H1 (cell line): Measurements from ENCODE around the gene TATDN2. TPM values are rescaled to one million over a fixed set of nuclear protein-coding genes. Genes with fewer than 3 reads are reported as not detected.

ENCODE experiments used
- CTCF ChIA-PET: fragments of 300-600 bp; sonication (Branson Sonifier 250); formaldehyde crosslinking; loops from one replicate; lab custom pipeline; 2021; ENCODE audit not compliant: partially characterized antibody; lab: Charles Lee
- POLR2A ChIA-PET: fragments of 300-600 bp; sonication (Branson Sonifier 250); formaldehyde crosslinking; loops from one replicate; lab custom pipeline; 2021; ENCODE audit warnings: inconsistent platforms; ENCODE audit not compliant: partially characterized antibody; lab: Charles Lee
- DNase-seq, 2 experiments: peaks; one replicate each; pipeline versions ENCODE4 v3.0.0 to v3.0.0-alpha.2; 2010 to 2022; ENCODE audit warnings: low spot score in 2 of 2, low read depth in 1 of 2, mixed read lengths in 1 of 2
- FAIRE-seq: peaks from 2 replicates; lab custom pipeline; 2011; peaks lifted over from hg19 to GRCh38; lab: Jason Lieb, UNC
- H2AFZ ChIP-seq: 2 replicates; pipeline ENCODE4 v1.8.1; 2012; ENCODE audit warnings: low read length, inconsistent platforms
- H2AK5ac ChIP-seq: 2 replicates; pipeline ENCODE4 v1.6.1; 2013; ENCODE audit warnings: low read depth, low read length
- H2BK120ac ChIP-seq: replicated peaks from 2 replicates; pipeline ENCODE3; 2013; ENCODE audit warnings: low read depth, low read length, inconsistent platforms
- H2BK12ac ChIP-seq: 2 replicates; pipeline ENCODE4 v1.6.1; 2013; ENCODE audit warnings: low read depth, low read length
- H2BK15ac ChIP-seq: 2 replicates; pipeline ENCODE4 v1.6.1; 2013; ENCODE audit warnings: low read length
- H2BK20ac ChIP-seq: 2 replicates; pipeline ENCODE4 v1.6.1; 2013; ENCODE audit warnings: low read length
- H2BK5ac ChIP-seq: 2 replicates; pipeline ENCODE4 v1.6.1; 2013; ENCODE audit warnings: low read depth, low read length
- H3K14ac ChIP-seq: 2 replicates; pipeline ENCODE4 v1.6.1; 2013; ENCODE audit warnings: inconsistent platforms; ENCODE audit not compliant: insufficient read length
- H3K18ac ChIP-seq: 2 replicates; pipeline ENCODE4 v1.6.1; 2013; ENCODE audit warnings: low read length; ENCODE audit errors: extremely low read depth
- H3K23ac ChIP-seq: 2 replicates; pipeline ENCODE4 v1.6.1; 2013; ENCODE audit warnings: inconsistent platforms; ENCODE audit not compliant: insufficient read length
- H3K23me2 ChIP-seq: 2 replicates; pipeline ENCODE4 v1.6.1; 2013; ENCODE audit warnings: low read depth, low read length
- H3K27ac ChIP-seq: 2 replicates; pipeline ENCODE4 v1.6.1; 2011; ENCODE audit warnings: low read depth, low read length, inconsistent platforms
- H3K27me3 ChIP-seq, 4 experiments: replicated peaks in 1 of 4; 1 replicate in 1 of 4; 2 replicates in 3 of 4; pipeline versions ENCODE4 v1.6.1 to v1.8.1; 2011 to 2013; ENCODE audit warnings: low read length in 3 of 4, mild to moderate bottlenecking in 3 of 4, inconsistent platforms in 2 of 4, mixed read lengths in 2 of 4, moderate library complexity in 1 of 4; ENCODE audit not compliant: control insufficient read depth in 3 of 4, insufficient read depth in 3 of 4; ENCODE audit errors: extremely low read depth in 1 of 4
- H3K36me3 ChIP-seq, 4 experiments: 2 replicates each; pipeline versions ENCODE4 v1.6.1 to v1.8.1; 2011 to 2013; ENCODE audit warnings: mild to moderate bottlenecking in 4 of 4, low read length in 3 of 4, moderate library complexity in 2 of 4, control low read depth in 1 of 4, inconsistent platforms in 1 of 4; ENCODE audit not compliant: insufficient read depth in 4 of 4, control insufficient read depth in 2 of 4
- H3K4ac ChIP-seq: replicated peaks from 2 replicates; pipeline ENCODE3; 2013; ENCODE audit warnings: low read length, low read depth, mixed read lengths, inconsistent platforms; ENCODE audit not compliant: insufficient read length
- H3K4me1 ChIP-seq, 4 experiments: replicated peaks in 1 of 4; 1 replicate in 1 of 4; 2 replicates in 3 of 4; pipeline versions ENCODE4 v1.6.1 to v1.8.1; 2011 to 2013; ENCODE audit warnings: low read length in 3 of 4, inconsistent platforms in 2 of 4, mixed read lengths in 1 of 4; ENCODE audit not compliant: insufficient read depth in 4 of 4, control insufficient read depth in 3 of 4
- H3K4me2 ChIP-seq, 2 experiments: 2 replicates each; pipeline versions ENCODE4 v1.6.1 to v1.8.1; 2011 to 2013; ENCODE audit warnings: low read depth in 2 of 2, low read length in 2 of 2, control low read depth in 1 of 2, inconsistent platforms in 1 of 2, mild to moderate bottlenecking in 1 of 2; ENCODE audit not compliant: insufficient read depth in 1 of 2
- H3K4me3 ChIP-seq, 4 experiments: fragments of 200-600, 300-600 bp in 1 of 4; sonication (generic), shearing (Covaris generic), sonication (Bioruptor Twin) in 1 of 4; 2 replicates each; pipeline versions ENCODE4 v1.5.1 to v1.8.1; 2011 to 2016; ENCODE audit warnings: low read length in 4 of 4, low read depth in 3 of 4, control low read depth in 2 of 4, inconsistent platforms in 2 of 4, mild to moderate bottlenecking in 2 of 4, mixed read lengths in 1 of 4, moderate library complexity in 1 of 4; ENCODE audit not compliant: insufficient read depth in 2 of 4; ENCODE audit errors: extremely low read depth in 1 of 4
- H3K56ac ChIP-seq: replicated peaks from 2 replicates; pipeline ENCODE3; 2013; ENCODE audit warnings: low read depth, mild to moderate bottlenecking, mixed read lengths, low read length, inconsistent platforms; ENCODE audit not compliant: insufficient read length
- H3K79me1 ChIP-seq: 2 replicates; pipeline ENCODE4 v1.6.1; 2013; ENCODE audit warnings: low read depth, low read length, control low read depth
- H3K79me2 ChIP-seq, 2 experiments: 2 replicates each; pipeline versions ENCODE4 v1.6.1 to v1.8.1; 2012 to 2013; ENCODE audit warnings: low read length in 2 of 2, mild to moderate bottlenecking in 2 of 2, inconsistent platforms in 1 of 2; ENCODE audit not compliant: insufficient read depth in 2 of 2, control insufficient read depth in 1 of 2
- H3K9ac ChIP-seq, 4 experiments: replicated peaks in 1 of 4; 1 replicate in 1 of 4; 2 replicates in 3 of 4; pipeline versions ENCODE4 v1.6.1 to v1.8.1; 2011 to 2013; ENCODE audit warnings: low read depth in 3 of 4, low read length in 3 of 4, control low read depth in 2 of 4, mild to moderate bottlenecking in 2 of 4, moderate library complexity in 2 of 4, inconsistent platforms in 1 of 4; ENCODE audit errors: extremely low read depth in 1 of 4
- H3K9me3 ChIP-seq, 2 experiments: 2 replicates each; pipeline versions ENCODE4 v1.6.1 to v1.8.1; 2012 to 2013; ENCODE audit warnings: mild to moderate bottlenecking in 2 of 2, moderate library complexity in 2 of 2, control low read depth in 1 of 2, inconsistent platforms in 1 of 2, low read depth in 1 of 2, low read length in 1 of 2, mixed read lengths in 1 of 2; ENCODE audit not compliant: insufficient read depth in 2 of 2
- H4K20me1 ChIP-seq, 2 experiments: replicated peaks in 1 of 2; 2 replicates each; pipeline versions ENCODE3 to v1.8.1; 2011 to 2013; ENCODE audit warnings: inconsistent platforms in 2 of 2, low read length in 2 of 2, mild to moderate bottlenecking in 1 of 2; ENCODE audit not compliant: insufficient read depth in 2 of 2, control insufficient read depth in 1 of 2
- H4K5ac ChIP-seq: 2 replicates; pipeline ENCODE4 v1.6.1; 2013; ENCODE audit warnings: low read length, low read depth, mixed read lengths, inconsistent platforms; ENCODE audit not compliant: insufficient read length
- H4K8ac ChIP-seq: 2 replicates; pipeline ENCODE4 v1.8.0; 2013; ENCODE audit warnings: mild to moderate bottlenecking, moderate library complexity, low read length, inconsistent platforms; ENCODE audit not compliant: insufficient read depth; ENCODE audit errors: extremely low read depth
- H4K91ac ChIP-seq: replicated peaks from 2 replicates; pipeline ENCODE3; 2013; ENCODE audit warnings: low read length, mixed read lengths, inconsistent platforms; ENCODE audit not compliant: insufficient read length
- BRCA1 ChIP-seq: IDR thresholded peaks from 2 replicates; pipeline ENCODE4 v1.6.1; 2012; ENCODE audit warnings: low read depth, low read length, improper control_type of control experiment
- CHD1 ChIP-seq: IDR thresholded peaks from 2 replicates; pipeline ENCODE4 v1.6.1; 2012; ENCODE audit warnings: low read depth, low read length, improper control_type of control experiment
- EP300 ChIP-seq, 2 experiments: IDR thresholded peaks; 1 replicate in 1 of 2; 2 replicates in 1 of 2; pipeline ENCODE4 v1.6.1; 2011 to 2012; ENCODE audit warnings: low read depth in 2 of 2, low read length in 2 of 2, mild to moderate bottlenecking in 2 of 2, borderline replicate concordance in 1 of 2, inconsistent platforms in 1 of 2, moderate library complexity in 1 of 2
- HDAC6 ChIP-seq: IDR thresholded peaks from one replicate; pipeline ENCODE4 v1.7.1; 2012; ENCODE audit warnings: low read depth, mild to moderate bottlenecking, inconsistent platforms, low read length, moderate library complexity
- JUN ChIP-seq: IDR thresholded peaks from 2 replicates; pipeline ENCODE4 v1.6.1; 2011; ENCODE audit warnings: low read depth, mild to moderate bottlenecking, improper control_type of control experiment, low read length
- MAX ChIP-seq: IDR thresholded peaks from 2 replicates; pipeline ENCODE4 v1.6.1; 2012; ENCODE audit warnings: inconsistent platforms
- POU5F1 ChIP-seq: IDR thresholded peaks from 2 replicates; pipeline ENCODE4 v1.6.1; 2011; ENCODE audit warnings: low read depth, mild to moderate bottlenecking, low read length, moderate library complexity
- TAF7 ChIP-seq: optimal IDR thresholded peaks from 2 replicates; pipeline ENCODE3; 2011; ENCODE audit warnings: low read depth, mild to moderate bottlenecking, inconsistent platforms, low read length, moderate library complexity, borderline replicate concordance
- WGBS, 2 experiments: shearing (Covaris generic) in 1 of 2; methylation state at CpG; one replicate each; pipeline versions ENCODE4 v1.1.6 to v1.1.7; 2013 to 2015; ENCODE audit warnings: low lambda C conversion rate in 2 of 2, mixed read lengths in 2 of 2, inconsistent platforms in 1 of 2, low coverage in 1 of 2, missing lambda C conversion rate in 1 of 2; ENCODE audit not compliant: insufficient replicate concordance in 2 of 2, insufficient coverage in 1 of 2, insufficient read length in 1 of 2; ENCODE audit errors: extremely low coverage in 1 of 2, missing lambda C conversion rate in 1 of 2; 5-methylcytosine and 5-hydroxymethylcytosine counted together
- polyA plus RNA-seq, 7 experiments: library from polyadenylated mRNA; depleted of rRNA in 3 of 7; stranded (reverse) in 5 of 7; unstranded in 2 of 7; fragments of >200 nt in 5 of 7; fragments of 200-250 nt in 2 of 7; gene quantifications; 1 replicate in 5 of 7; 2 replicates in 1 of 7; 4 replicates in 1 of 7; pipeline versions ENCODE4 v1.2.1 to v1.2.3, GENCODE V29; 2011 to 2013; ENCODE audit warnings: missing spikeins in 2 of 7, mixed read lengths in 2 of 7
- total RNA-seq: library from RNA; stranded (reverse); fragmentation: NEBNext Ultra II Directional; extraction: Animal tissue kit (Norgen Biotek cat#: 25700); gene quantifications from 2 replicates; pipeline ENCODE4 v1.2.1, GENCODE V29; 2021

TATDN2 gene
- total and polyA plus RNA-seq, 2 of the 8 experiments (the other 6 are each of a cell fraction or from before 2014, with no cell fraction given) = 12.1 to 34.8 TPM

- Histone ChIP-seq H2AK5ac (no peak overlapping the region), H3K18ac (no peak overlapping the region), H2BK15ac (no peak overlapping the region)
- TF ChIP-seq POU5F1 = no peak
- no peak for TF ChIP-seq JUN
- no peak for TF ChIP-seq MAX
- TF ChIP-seq CHD1 = no peak
- TF ChIP-seq EP300 (IDR thresholded peaks at IDR 0.05; ENCODE audit: borderline replicate concordance in 1 of 2, low read depth in 2 of 2, low read length in 2 of 2) = no peak
- TF ChIP-seq HDAC6 = no peak
- no peak for TF ChIP-seq TAF7
- no peak for TF ChIP-seq BRCA1
- TF ChIP-seq, all 59 proteins: peak for 0
- H3K79me1 ChIP-seq = peaks cover 5% of the 10 kb centered on the region; the same call in 1 of the 2 replicates
- H4K8ac ChIP-seq = no peak overlapping the region
- 94% methylated on average over 14 of the region's 14 CpGs; no CpG with 5 or more reads in 1 of the 2 experiments for WGBS, 2 experiments
- no peak overlapping the region for H3K4ac ChIP-seq
- H2AFZ ChIP-seq = no peak overlapping the region
- ChIA-PET POLR2A (interaction anchor here (0.8 to 2.1 kb wide), 5 partner anchors 7 to 307 kb away, joined by 3 to 5 read pairs (median 5); no protein-coding TSS in a partner anchor), CTCF (interaction anchor here (0.8 to 1.5 kb wide), 2 partner anchors 25 to 28 kb away, joined by 3 to 4 read pairs; no protein-coding TSS in a partner anchor)
- no peak for DNase-seq
- H3K4me2 ChIP-seq = no peak overlapping the region
- H3K23ac ChIP-seq = no peak overlapping the region
- H3K4me3 ChIP-seq = no peak overlapping the region
- peaks cover 3 to 13% of the 10 kb centered on the region in 2 experiments for H4K20me1 ChIP-seq
- H3K14ac ChIP-seq = no peak overlapping the region
- H3K9ac ChIP-seq = no peak overlapping the region
- no peak overlapping the region for H2BK5ac ChIP-seq
- peaks cover 7 to 18% of the 10 kb centered on the region in 2 experiments for H3K79me2 ChIP-seq
- H3K9me3 ChIP-seq = no peaks in the 10 kb centered on the region
- no peaks in the 10 kb centered on the region for H3K27me3 ChIP-seq
- FAIRE-seq = no peak
- H4K91ac ChIP-seq = no peak overlapping the region
- no peak overlapping the region for H2BK20ac ChIP-seq
- H3K23me2 ChIP-seq = peaks cover 5% of the 10 kb centered on the region; the same call in 1 of the 2 replicates
- H2BK120ac ChIP-seq = no peak overlapping the region
- peaks cover 0 to 3% (median 2%) of the 10 kb centered on the region in 4 experiments; a peak in 4 of 7 replicates for H3K4me1 ChIP-seq
- no peak overlapping the region for H3K56ac ChIP-seq
- H3K27ac ChIP-seq = no peak overlapping the region
- no peak overlapping the region for H4K5ac ChIP-seq
- H2BK12ac ChIP-seq = no peak overlapping the region
- H3K36me3 ChIP-seq = peaks cover 33 to 72% (median 66%) of the 10 kb centered on the region in 4 experiments
These were observed 66.8 kb downstream of the TATDN2 start for GRCh38 chr3:10315101-10315500.
